ENCODE data around the gene ZNF581.

The ZNF581 gene

GRCh38 chr19:55599468-55599841, 44.0 kb upstream of the ZNF581 start, which contains the start of gene FIZ1:
FIZ1 (minus strand) TSS chr19:55599517; CDS start chr19:55597865, 1,652 bp downstream.
- DNase-seq (ENCODE audit: low spot score) = peak; percentile 91
- TF ChIP-seq CTCF (IDR thresholded peaks at IDR 0.05; ENCODE audit: extremely low read depth, insufficient read depth, missing control alignments) = no peak
- in situ Hi-C loops (cut with MboI; ENCODE audit: low pct_unique_long_range_greater_than_20kb, low sequenced_read_pairs, unreplicated experiment) = no loop called here

- peak; percentile 94 for DNase-seq (ENCODE audit: low spot score)
- no peak for TF ChIP-seq CTCF (IDR thresholded peaks at IDR 0.05; ENCODE audit: extremely low read depth, insufficient read depth, missing control alignments)
- in situ Hi-C loops (cut with MboI; ENCODE audit: low pct_unique_long_range_greater_than_20kb, low sequenced_read_pairs, unreplicated experiment) = loop anchor here (25.0 kb wide), 1 partner anchor 1138 kb away; the partner anchor contains the start of genes CDC42EP5 and LENG9
Observed at GRCh38 chr19:55599842-55600661, 43.4 kb upstream of the ZNF581 start, which contains the start of gene ZNF524. ZNF524 (plus strand) TSS chr19:55600288; CDS start chr19:55602113, 1,825 bp downstream.

- in situ Hi-C loops (cut with MboI; ENCODE audit: low pct_unique_long_range_greater_than_20kb, low sequenced_read_pairs, unreplicated experiment) = loop anchor here (25.0 kb wide), 1 partner anchor 1138 kb away; the partner anchor contains the start of genes CDC42EP5 and LENG9
- TF ChIP-seq CTCF (IDR thresholded peaks at IDR 0.05; ENCODE audit: extremely low read depth, insufficient read depth, missing control alignments) = no peak
- DNase-seq (ENCODE audit: low spot score) = no peak
Observed at GRCh38 chr19:55600662-55601028, 42.8 kb upstream of the ZNF581 start.

- TF ChIP-seq CTCF (IDR thresholded peaks at IDR 0.05; ENCODE audit: extremely low read depth, insufficient read depth, missing control alignments) = no peak
- DNase-seq (ENCODE audit: low spot score) = no peak
- in situ Hi-C loops (cut with MboI; ENCODE audit: low pct_unique_long_range_greater_than_20kb, low sequenced_read_pairs, unreplicated experiment) = loop anchor here (25.0 kb wide), 1 partner anchor 1139 kb away; the partner anchor contains the start of genes CDC42EP5 and LENG9
Observed at GRCh38 chr19:55601084-55601483, 42.4 kb upstream of the ZNF581 start.

- DNase-seq (ENCODE audit: low spot score) = no peak
- no peak for TF ChIP-seq CTCF (IDR thresholded peaks at IDR 0.05; ENCODE audit: extremely low read depth, insufficient read depth, missing control alignments)
- in situ Hi-C loops (cut with MboI; ENCODE audit: low pct_unique_long_range_greater_than_20kb, low sequenced_read_pairs, unreplicated experiment) = loop anchor here (25.0 kb wide), 1 partner anchor 1140 kb away; the partner anchor contains the start of genes CDC42EP5 and LENG9
Observed at GRCh38 chr19:55602104-55603001, 41.1 kb upstream of the ZNF581 start.

GRCh38 chr19:55603115-55603514, 40.3 kb upstream of the ZNF581 start:
- in situ Hi-C loops (cut with MboI; ENCODE audit: low pct_unique_long_range_greater_than_20kb, low sequenced_read_pairs, unreplicated experiment) = loop anchor here (25.0 kb wide), 1 partner anchor 1141 kb away; the partner anchor contains the start of genes CDC42EP5 and LENG9
- TF ChIP-seq CTCF (IDR thresholded peaks at IDR 0.05; ENCODE audit: extremely low read depth, insufficient read depth, missing control alignments) = no peak
- DNase-seq (ENCODE audit: low spot score) = no peak

All from GM13977 (cell line).